Activated naive CD4-positive, alpha-beta T cell treated with anti-CD3 and anti-CD28 coated beads, Interleukin-2, amount 50 U/mL, for 24 hours (primary cell): ENCODE results near the gene LCN1.
"Not testable (repeated sequence)": the region's sequence is repeated elsewhere in the genome, so short reads cannot be mapped to it uniquely, and the experiment has no call there.

Experiments
- H3K27ac Mint-ChIP-seq: one replicate; pipeline ENCODE4 v1.8.0; 2021; ENCODE audit warnings: mild to moderate bottlenecking, mixed read lengths
- H3K27me3 Mint-ChIP-seq: one replicate; pipeline ENCODE4 v1.8.0; 2021; ENCODE audit warnings: mixed read lengths
- H3K36me3 Mint-ChIP-seq: one replicate; pipeline ENCODE4 v1.8.0; 2021; ENCODE audit warnings: mixed read lengths
- H3K4me1 Mint-ChIP-seq: one replicate; pipeline ENCODE4 v1.8.0; 2021; ENCODE audit warnings: mixed read lengths
- H3K4me3 Mint-ChIP-seq: one replicate; pipeline ENCODE4 v1.8.0; 2021; ENCODE audit warnings: mild to moderate bottlenecking, mixed read lengths
- H3K9me3 Mint-ChIP-seq: one replicate; pipeline ENCODE4 v1.8.0; 2021; ENCODE audit warnings: mixed read lengths

Gene LCN1

GRCh38 chr9:135544981-135545635, 23.9 kb downstream of the LCN1 start:
- no peaks in the 10 kb centered on the region for H3K4me1 Mint-ChIP-seq
- H3K27me3 Mint-ChIP-seq = peaks cover 2% of the 10 kb centered on the region
- no peaks in the 10 kb centered on the region for H3K36me3 Mint-ChIP-seq
- H3K9me3 Mint-ChIP-seq = no peaks in the 10 kb centered on the region
- no peak overlapping the region for H3K4me3 Mint-ChIP-seq
- no peak overlapping the region for H3K27ac Mint-ChIP-seq

- not testable (repeated sequence) for H3K9me3 Mint-ChIP-seq, H3K36me3 Mint-ChIP-seq, H3K27ac Mint-ChIP-seq, H3K4me3 Mint-ChIP-seq, H3K4me1 Mint-ChIP-seq, H3K27me3 Mint-ChIP-seq
These were observed 24.5 kb downstream of the LCN1 start, which contains the start of gene OBP2A for GRCh38 chr9:135545646-135546176. OBP2A (plus strand) TSS chr9:135546126; CDS start chr9:135546181, 55 bp downstream.

GRCh38 chr9:135546792-135547617, 25.8 kb downstream of the LCN1 start:
- H3K4me3 Mint-ChIP-seq, H3K4me1 Mint-ChIP-seq, H3K9me3 Mint-ChIP-seq, H3K36me3 Mint-ChIP-seq, H3K27me3 Mint-ChIP-seq, H3K27ac Mint-ChIP-seq: not testable (repeated sequence)

- Mint-ChIP-seq H3K4me1 (no peaks in the 10 kb centered on the region), H3K27ac (no peak overlapping the region), H3K27me3 (no peaks in the 10 kb centered on the region), H3K36me3 (no peaks in the 10 kb centered on the region), H3K9me3 (no peaks in the 10 kb centered on the region), H3K4me3 (no peak overlapping the region)
These were observed 26.8 kb downstream of the LCN1 start for GRCh38 chr9:135547756-135548736.

GRCh38 chr9:135549478-135550343, 28.5 kb downstream of the LCN1 start:
- H3K9me3 Mint-ChIP-seq, H3K4me1 Mint-ChIP-seq, H3K27ac Mint-ChIP-seq, H3K4me3 Mint-ChIP-seq, H3K27me3 Mint-ChIP-seq, H3K36me3 Mint-ChIP-seq: not testable (repeated sequence)

- no peak overlapping the region for H3K27ac Mint-ChIP-seq
- no peak overlapping the region for H3K4me3 Mint-ChIP-seq
- H3K4me1 Mint-ChIP-seq = no peaks in the 10 kb centered on the region
- no peaks in the 10 kb centered on the region for H3K9me3 Mint-ChIP-seq
- H3K27me3 Mint-ChIP-seq = no peaks in the 10 kb centered on the region
- H3K36me3 Mint-ChIP-seq = no peaks in the 10 kb centered on the region
These were observed 29.2 kb downstream of the LCN1 start for GRCh38 chr9:135550344-135550918.

GRCh38 chr9:135551031-135551430, 29.8 kb downstream of the LCN1 start:
- Mint-ChIP-seq H3K9me3 (no peaks in the 10 kb centered on the region), H3K36me3 (no peaks in the 10 kb centered on the region), H3K27me3 (no peaks in the 10 kb centered on the region), H3K4me1 (no peaks in the 10 kb centered on the region), H3K4me3 (no peak overlapping the region), H3K27ac (peak overlapping the region; percentile 71)

GRCh38 chr9:135551456-135551855, 30.2 kb downstream of the LCN1 start:
- Mint-ChIP-seq H3K27me3 (no peaks in the 10 kb centered on the region), H3K27ac (no peak overlapping the region), H3K4me3 (no peak overlapping the region), H3K4me1 (no peaks in the 10 kb centered on the region), H3K36me3 (no peaks in the 10 kb centered on the region), H3K9me3 (no peaks in the 10 kb centered on the region)

- H3K36me3 Mint-ChIP-seq = no peaks in the 10 kb centered on the region
- H3K27me3 Mint-ChIP-seq = no peaks in the 10 kb centered on the region
- no peak overlapping the region for H3K4me3 Mint-ChIP-seq
- no peaks in the 10 kb centered on the region for H3K9me3 Mint-ChIP-seq
- H3K27ac Mint-ChIP-seq = no peak overlapping the region
- no peaks in the 10 kb centered on the region for H3K4me1 Mint-ChIP-seq
These were observed 30.9 kb downstream of the LCN1 start for GRCh38 chr9:135552021-135552697.

- H3K27me3 Mint-ChIP-seq = no peaks in the 10 kb centered on the region
- H3K36me3 Mint-ChIP-seq = no peaks in the 10 kb centered on the region
- no peaks in the 10 kb centered on the region for H3K4me1 Mint-ChIP-seq
- H3K27ac Mint-ChIP-seq = no peak overlapping the region
- no peaks in the 10 kb centered on the region for H3K9me3 Mint-ChIP-seq
- no peak overlapping the region for H3K4me3 Mint-ChIP-seq
These were observed 31.5 kb downstream of the LCN1 start for GRCh38 chr9:135552698-135553171.

GRCh38 chr9:135554718-135555117, 33.5 kb downstream of the LCN1 start:
- Mint-ChIP-seq H3K27me3 (peaks cover 2% of the 10 kb centered on the region), H3K36me3 (no peaks in the 10 kb centered on the region), H3K9me3 (no peaks in the 10 kb centered on the region), H3K4me3 (no peak overlapping the region), H3K4me1 (no peaks in the 10 kb centered on the region), H3K27ac (no peak overlapping the region)

GRCh38 chr9:135555203-135555602, 34.0 kb downstream of the LCN1 start:
- Mint-ChIP-seq H3K27me3 (peaks cover 2% of the 10 kb centered on the region), H3K4me3 (no peak overlapping the region), H3K27ac (no peak overlapping the region), H3K36me3 (no peaks in the 10 kb centered on the region), H3K4me1 (no peaks in the 10 kb centered on the region), H3K9me3 (no peaks in the 10 kb centered on the region)

- no peaks in the 10 kb centered on the region for H3K9me3 Mint-ChIP-seq
- no peak overlapping the region for H3K4me3 Mint-ChIP-seq
These were observed 34.7 kb downstream of the LCN1 start for GRCh38 chr9:135555910-135556309.

GRCh38 chr9:135559606-135560005, 38.4 kb downstream of the LCN1 start:
- Mint-ChIP-seq H3K4me3 (no peak overlapping the region), H3K9me3 (no peaks in the 10 kb centered on the region), H3K27ac (no peak overlapping the region), H3K4me1 (no peaks in the 10 kb centered on the region), H3K36me3 (no peaks in the 10 kb centered on the region), H3K27me3 (peaks cover 5% of the 10 kb centered on the region)

More at GRCh38 chr9:135555910-135556309, 34.7 kb downstream of the LCN1 start:
- H3K27me3 Mint-ChIP-seq = peaks cover 2% of the 10 kb centered on the region
- no peaks in the 10 kb centered on the region for H3K4me1 Mint-ChIP-seq
- no peak overlapping the region for H3K27ac Mint-ChIP-seq
- H3K36me3 Mint-ChIP-seq = no peaks in the 10 kb centered on the region
